KBM-7 (cell line): ENCODE data around the gene C17orf114.

Source experiments
- DNase-seq: peaks from one replicate; pipeline ENCODE4 v3.0.0-alpha.2; 2015
- in situ Hi-C: fragments of 300-500 bp; cut with MboI; formaldehyde crosslinking; loops from 2 replicates; pipeline ENCODE4 v1.14.3; 2020; ENCODE audit warnings: low sequenced_read_pairs, low pct_unique_long_range_greater_than_20kb, mixed read lengths

The C17orf114 gene

GRCh38 chr17:4802228-4802627 lies at the start of gene C17orf114:
C17orf114 (minus strand) TSS chr17:4802328.
- in situ Hi-C loops: no loop called here
- no peak for DNase-seq

DNA sequence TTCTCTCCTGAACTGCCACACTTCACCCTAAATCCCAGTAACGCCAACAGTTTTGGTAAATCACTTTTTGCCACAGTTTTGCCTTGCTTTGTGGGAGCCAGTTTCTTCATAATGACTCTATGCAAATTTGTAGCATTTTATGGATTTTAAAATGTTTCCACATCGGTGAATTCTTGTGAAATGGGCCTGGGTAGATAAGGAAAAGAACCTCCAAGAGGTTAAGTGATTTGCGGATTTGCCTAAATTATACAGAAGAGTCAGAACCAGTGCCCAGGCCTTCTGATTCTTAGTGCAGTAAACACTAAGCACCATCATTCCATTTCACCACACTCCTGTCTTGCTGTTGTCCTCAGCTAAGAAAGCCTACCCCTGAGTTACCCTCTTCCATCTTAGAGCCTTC lies 49.0 kb upstream of the C17orf114 start:
- in situ Hi-C loops: no loop called here
- no peak for DNase-seq

- DNase-seq: no peak
- in situ Hi-C loops: no loop called here
Measured at GRCh38 chr17:4850246-4850645, 48.1 kb upstream of the C17orf114 start.

DNA sequence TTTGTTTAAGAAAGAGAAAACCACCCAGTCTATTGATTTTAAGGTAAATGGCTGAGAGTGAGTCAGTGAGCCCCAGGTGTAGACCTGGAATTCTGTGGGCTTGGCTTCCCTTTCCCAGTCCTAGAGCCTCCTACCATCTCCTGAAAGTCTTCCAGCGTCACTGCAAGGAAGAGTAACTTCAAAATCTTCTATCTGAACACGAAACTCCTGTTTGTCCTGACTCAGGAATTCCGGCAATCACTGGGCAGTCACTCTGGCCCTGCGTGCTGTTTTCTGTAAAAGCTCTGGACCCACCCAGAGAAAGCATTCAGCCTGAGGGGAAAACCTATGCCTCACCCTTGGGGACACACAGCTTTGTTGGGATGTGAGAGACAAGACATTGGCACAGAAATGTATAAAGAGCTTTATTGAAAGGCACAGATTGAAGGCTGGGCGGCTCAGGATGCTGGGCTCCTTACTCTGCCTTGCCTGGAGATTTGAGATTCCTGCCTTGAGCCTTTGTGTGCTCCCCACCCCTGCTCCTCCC lies 46.9 kb upstream of the C17orf114 start:
- in situ Hi-C loops: no loop called here
- DNase-seq: no peak

DNA sequence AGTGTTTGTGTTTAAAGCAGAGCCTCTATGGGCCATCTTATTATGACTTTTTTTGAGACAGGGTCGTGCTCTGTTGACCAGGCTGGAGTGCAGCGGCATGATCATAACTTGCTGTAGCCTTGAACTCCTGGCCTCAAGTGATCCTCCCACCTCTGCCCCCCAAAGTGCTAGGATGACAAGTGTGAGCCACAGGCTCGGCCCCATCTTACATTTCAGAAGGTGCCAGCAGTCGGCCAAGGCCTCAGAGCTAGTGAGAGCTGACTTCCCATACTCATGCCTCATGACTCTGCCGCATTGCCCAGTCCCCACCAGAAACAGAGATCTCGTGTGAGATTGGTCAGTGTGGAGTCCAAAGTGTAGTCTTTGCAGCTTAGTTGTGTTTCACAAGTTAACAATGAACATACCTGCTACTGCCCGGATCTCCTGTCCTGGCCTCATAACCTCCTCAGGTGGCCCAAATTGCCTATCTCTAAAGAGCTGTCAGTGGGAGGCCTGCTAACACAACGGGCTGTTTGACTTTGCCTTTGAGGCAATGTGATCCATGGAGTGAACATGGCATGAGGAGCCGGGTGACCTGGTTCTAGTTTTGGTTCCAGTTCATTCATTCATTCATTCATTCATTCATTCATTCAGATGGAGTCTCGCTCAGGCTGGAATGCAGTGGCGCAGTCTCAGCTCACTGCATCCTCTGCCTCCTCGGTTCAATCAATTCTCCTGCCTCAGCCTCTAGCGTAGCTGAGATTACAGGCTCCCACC lies 44.7 kb upstream of the C17orf114 start:
- DNase-seq: no peak
- in situ Hi-C loops: no loop called here

- in situ Hi-C loops: no loop called here
- no peak for DNase-seq
Measured at GRCh38 chr17:4845118-4845517, 43.0 kb upstream of the C17orf114 start.

DNA sequence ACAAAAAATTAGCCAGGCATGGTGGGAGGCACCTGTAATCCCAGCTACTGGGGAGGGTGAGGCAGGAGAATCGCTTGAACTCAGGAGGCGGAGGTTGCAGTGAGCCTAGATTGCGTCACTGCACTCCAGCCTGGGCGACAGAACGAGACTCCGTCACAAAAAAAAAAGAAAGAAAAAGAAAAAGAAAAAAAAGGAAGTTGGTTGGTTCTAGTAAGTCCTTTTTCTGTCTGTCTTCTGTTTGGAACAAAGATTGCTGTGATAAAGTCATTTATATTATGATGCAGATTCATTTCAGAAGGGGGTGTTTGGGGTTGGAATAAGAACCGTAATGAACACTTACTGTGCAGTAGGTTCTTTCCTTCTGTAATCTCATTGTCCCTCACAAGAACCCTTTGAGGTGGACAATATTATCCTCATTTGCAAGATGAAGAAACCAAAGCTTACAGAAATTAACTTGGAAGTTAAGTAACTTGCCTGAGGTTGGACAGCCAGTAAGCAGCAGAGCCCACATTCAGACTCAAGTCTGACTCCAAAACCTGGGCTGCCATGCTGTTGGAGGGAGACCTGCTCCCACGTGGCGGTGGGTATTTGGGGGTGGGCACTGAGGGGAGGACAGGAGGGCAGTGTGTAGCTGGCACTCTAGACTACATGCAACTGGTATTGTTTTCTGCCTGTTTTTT lies 41.3 kb upstream of the C17orf114 start:
- in situ Hi-C loops: no loop called here
- peak; percentile 21 for DNase-seq

GRCh38 chr17:4842376-4842775 lies 40.2 kb upstream of the C17orf114 start:
- in situ Hi-C loops: no loop called here
- DNase-seq: no peak

GRCh38 chr17:4840893-4841242 lies 38.7 kb upstream of the C17orf114 start:
- DNase-seq: no peak
- in situ Hi-C loops: no loop called here

- in situ Hi-C loops: no loop called here
- DNase-seq: no peak
Measured at GRCh38 chr17:4839965-4840892, 38.1 kb upstream of the C17orf114 start.

- in situ Hi-C loops: no loop called here
- DNase-seq: no peak
Measured at GRCh38 chr17:4839221-4839620, 37.1 kb upstream of the C17orf114 start.

DNA sequence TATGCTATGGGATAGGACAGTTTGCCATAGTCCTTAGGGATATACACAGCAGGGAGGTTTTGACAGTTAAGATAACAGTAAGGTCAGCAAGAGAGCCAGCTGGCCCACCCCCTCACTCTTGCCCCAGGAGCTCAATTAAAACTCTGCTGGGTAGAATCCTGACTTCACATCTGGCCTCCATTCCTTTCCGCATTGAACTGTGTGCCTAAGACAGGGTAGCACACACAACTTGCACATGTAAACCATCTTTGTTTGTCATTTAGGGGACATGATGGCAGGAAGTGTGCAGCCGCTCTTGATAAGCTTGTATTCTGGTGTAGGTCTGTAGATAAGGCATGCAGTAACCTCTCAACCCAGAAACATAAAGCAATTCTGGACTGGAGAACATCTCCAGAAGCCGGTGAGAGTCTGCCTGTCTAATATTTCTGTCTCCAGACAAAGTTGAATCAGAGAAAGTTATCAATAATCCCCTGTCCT lies 36.2 kb upstream of the C17orf114 start:
- DNase-seq: no peak
- in situ Hi-C loops: no loop called here

DNA sequence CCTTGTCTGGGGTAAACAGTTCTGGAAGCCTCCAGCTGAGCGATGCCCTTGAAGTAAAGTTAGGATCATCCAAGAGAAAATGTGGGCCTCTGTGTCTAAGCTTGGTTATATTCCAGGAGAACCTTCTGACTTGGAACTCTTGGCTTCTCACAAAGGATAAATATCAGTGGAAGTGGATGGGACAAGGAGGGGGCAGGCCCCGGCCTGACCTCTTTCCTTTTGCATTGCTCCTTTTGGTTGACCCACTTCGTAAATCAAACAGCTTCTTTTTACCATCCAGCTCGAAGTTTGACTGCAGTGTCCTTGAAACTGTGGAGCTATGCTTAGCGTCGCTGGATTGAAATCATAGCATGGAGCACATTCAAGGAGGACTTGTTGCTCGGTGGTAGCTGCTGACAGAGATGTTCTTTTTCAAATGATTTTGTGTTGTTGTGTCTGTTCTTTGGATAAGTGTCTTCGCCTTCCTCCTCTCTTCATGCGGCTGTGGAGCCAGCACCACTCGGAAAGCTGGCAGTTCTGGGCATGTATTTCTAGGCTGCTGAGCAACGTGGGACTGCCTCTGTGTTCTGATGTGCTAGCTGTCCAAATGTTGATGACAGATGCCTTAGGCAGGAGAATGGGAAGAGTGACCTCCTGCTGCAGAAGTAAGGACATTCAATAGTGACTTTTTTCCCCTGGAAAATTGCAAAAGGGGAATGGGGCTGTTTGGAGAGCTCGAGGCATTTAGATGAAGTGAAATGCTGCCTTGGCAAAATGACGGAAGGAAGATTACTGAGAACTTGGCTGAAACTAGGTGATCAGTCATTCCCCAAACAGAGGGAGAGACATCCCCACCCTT lies 35.6 kb upstream of the C17orf114 start:
- in situ Hi-C loops: no loop called here
- DNase-seq: no peak

- in situ Hi-C loops: no loop called here
- no peak for DNase-seq
Measured at GRCh38 chr17:4836221-4836620, 34.1 kb upstream of the C17orf114 start.

GRCh38 chr17:4834681-4835020 lies 32.5 kb upstream of the C17orf114 start:
- in situ Hi-C loops: no loop called here
- no peak for DNase-seq

DNA sequence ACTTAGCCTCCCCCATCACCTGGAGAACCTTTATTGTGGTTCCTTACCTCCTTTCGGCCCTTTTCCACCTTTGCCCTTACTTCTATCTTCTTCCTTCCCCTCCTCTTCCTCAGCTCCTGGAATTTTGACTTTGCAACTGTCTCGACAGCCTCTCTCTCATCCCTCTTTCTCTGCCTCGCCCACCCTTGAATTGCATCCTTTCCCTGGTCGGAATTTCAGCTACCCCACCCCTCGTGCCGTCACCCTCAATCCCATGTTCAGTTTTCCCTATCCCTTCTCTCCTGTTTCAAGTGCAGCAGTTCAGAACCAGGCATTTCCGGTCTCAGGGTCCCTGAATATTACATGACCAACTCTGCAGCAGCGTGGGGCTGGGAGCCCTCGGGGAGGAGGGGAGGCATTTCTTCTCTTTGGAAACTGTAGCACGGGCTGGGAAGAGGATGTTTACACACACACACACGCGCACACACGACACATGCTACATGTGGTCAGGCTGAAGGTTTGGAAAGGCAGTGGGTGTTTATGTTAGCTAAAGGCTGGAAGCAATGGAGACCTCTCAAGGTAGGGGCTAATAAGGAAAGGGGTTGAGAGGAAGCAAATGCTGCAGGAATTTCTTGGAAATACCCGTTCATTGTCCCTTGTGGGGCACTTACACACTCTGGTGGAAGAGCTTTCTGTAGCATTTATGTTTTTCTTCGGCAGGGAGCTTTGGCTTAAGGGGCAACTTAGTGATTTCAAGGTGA lies 32.0 kb upstream of the C17orf114 start:
- in situ Hi-C loops: no loop called here
- DNase-seq: peak; percentile 28

- in situ Hi-C loops: no loop called here
- peak; percentile 94 for DNase-seq
Measured at GRCh38 chr17:4833178-4833940, 31.2 kb upstream of the C17orf114 start, which contains the start of gene MINK1. MINK1 (plus strand) TSS chr17:4833340; CDS start chr17:4833584, 244 bp downstream.
